HepG2 (cell line): Measurements from ENCODE around the gene NFIC. TPM values are rescaled to one million over a fixed set of nuclear protein-coding genes. Genes with fewer than 3 reads are reported as not detected.

Source experiments
- ATAC-seq: fragments of 200-7000 bp; cut with Tn5 transposase; 3 replicates; pipeline ENCODE4 v1.9.1; 2020; ENCODE audit warnings: mild to moderate bottlenecking, moderate library complexity
- BruUV-seq: library from RNA; stranded (reverse); fragments of 400-500 nt; replicated peaks from 2 replicates; lab custom pipeline; 2021; lab: Mats Ljungman, UMichigan
- CTCF ChIA-PET: fragments of 300-600 bp; formaldehyde crosslinking; extraction: SDS; loops from one replicate; lab custom pipeline; 2021; ENCODE audit warnings: low total read pairs, inconsistent platforms, low intra/inter-chr PET ratio; lab: Yijun Ruan, JAX
- POLR2A ChIA-PET: fragments of 350-600 bp; sonication (Branson Sonifier 250); formaldehyde crosslinking; loops from one replicate; lab custom pipeline; 2020; ENCODE audit warnings: antibody characterized with exemption, inconsistent platforms; lab: Yijun Ruan, JAX
- DNase-seq: peaks from one replicate; pipeline ENCODE4 v3.0.0-alpha.2; 2015; ENCODE audit warnings: low spot score
- FAIRE-seq: peaks from 3 replicates; lab custom pipeline; 2011; peaks lifted over from hg19 to GRCh38; lab: Jason Lieb, UNC
- H2AFZ ChIP-seq: one replicate; pipeline ENCODE4 v1.6.1; 2011; ENCODE audit warnings: low read length, inconsistent platforms
- H3K27ac ChIP-seq: fragments of 300-600 bp; 3 replicates; pipeline ENCODE4 v1.8.0; 2011; ENCODE audit warnings: mixed run types, mild to moderate bottlenecking, mixed read lengths, low read length, inconsistent platforms; ENCODE audit not compliant: insufficient read depth; ENCODE audit errors: extremely low read length
- H3K27me3 ChIP-seq, 2 experiments: fragments of 200-600 bp in 1 of 2; 2 replicates in 1 of 2; 3 replicates in 1 of 2; pipeline versions ENCODE4 v1.6.0 to v1.8.0; 2011; ENCODE audit warnings: low read length in 2 of 2, mild to moderate bottlenecking in 2 of 2, moderate library complexity in 2 of 2, inconsistent platforms in 1 of 2; ENCODE audit not compliant: insufficient read depth in 2 of 2, control insufficient read depth in 1 of 2
- H3K36me3 ChIP-seq, 2 experiments: fragments of 200-600 bp in 1 of 2; replicated peaks in 1 of 2; 2 replicates in 1 of 2; 3 replicates in 1 of 2; pipeline versions ENCODE4 v1.5.1 to v1.8.0; 2011; ENCODE audit warnings: low read length in 2 of 2, inconsistent platforms in 1 of 2; ENCODE audit not compliant: insufficient read depth in 2 of 2, control insufficient read depth in 1 of 2
- H3K4me1 ChIP-seq: 2 replicates; pipeline ENCODE4 v1.5.1; 2012; ENCODE audit warnings: low read length, inconsistent platforms; ENCODE audit not compliant: insufficient read depth
- H3K4me2 ChIP-seq: 2 replicates; pipeline ENCODE4 v1.6.0; 2011; ENCODE audit warnings: low read depth, low read length, inconsistent platforms
- H3K4me3 ChIP-seq, 3 experiments: fragments of 200-600 bp in 1 of 3; sonication (generic), shearing (Covaris generic) in 1 of 3; replicated peaks in 1 of 3; 2 replicates each; pipeline ENCODE4 v1.5.1; 2011 to 2016; ENCODE audit warnings: low read length in 3 of 3, inconsistent platforms in 2 of 3, low read depth in 2 of 3, mild to moderate bottlenecking in 2 of 3, control low read depth in 1 of 3, mixed read lengths in 1 of 3; ENCODE audit not compliant: insufficient read depth in 1 of 3
- H3K79me2 ChIP-seq: one replicate; pipeline ENCODE4 v1.6.1; 2011; ENCODE audit warnings: low read length, inconsistent platforms; ENCODE audit not compliant: insufficient read depth
- H3K9ac ChIP-seq: 2 replicates; pipeline ENCODE4 v1.6.0; 2011; ENCODE audit warnings: mild to moderate bottlenecking, low read depth, low read length, inconsistent platforms; ENCODE audit not compliant: insufficient read depth
- H3K9me3 ChIP-seq: 2 replicates; pipeline ENCODE4 v1.5.1; 2012; ENCODE audit warnings: mild to moderate bottlenecking, low read length
- H4K20me1 ChIP-seq: 2 replicates; pipeline ENCODE4 v1.6.0; 2011; ENCODE audit warnings: inconsistent platforms, mild to moderate bottlenecking, low read length, moderate library complexity; ENCODE audit not compliant: insufficient read depth
- ATF5 ChIP-seq: sonication (generic); formaldehyde crosslinking; IDR thresholded peaks from 2 replicates; pipeline ENCODE4 v1.4.0; 2020; ENCODE audit warnings: mild to moderate bottlenecking, low read depth, missing genetic modification reagents
- CHD2 ChIP-seq: IDR thresholded peaks from 2 replicates; pipeline ENCODE4 v1.6.1; 2011; ENCODE audit warnings: low read depth, low read length, improper control_type of control experiment
- DPF2 ChIP-seq: sonication (generic); formaldehyde crosslinking; IDR thresholded peaks from 2 replicates; pipeline ENCODE4 v1.4.0; 2020; ENCODE audit warnings: mild to moderate bottlenecking, low read depth, missing genetic modification reagents, borderline replicate concordance
- HINFP ChIP-seq: sonication (generic); formaldehyde crosslinking; IDR thresholded peaks from 2 replicates; pipeline ENCODE4 v1.4.0; 2020; ENCODE audit warnings: low read depth, mild to moderate bottlenecking, missing genetic modification reagents
- LCORL ChIP-seq, 2 experiments: fragments of 450-650 bp in 1 of 2; sonication (generic) in 1 of 2; formaldehyde crosslinking in 1 of 2; IDR thresholded peaks; 2 replicates each; pipeline versions ENCODE4 v1.5.0 to v1.6.1; 2017 to 2020; ENCODE audit warnings: antibody characterized with exemption in 1 of 2, missing genetic modification reagents in 1 of 2
- ZNF280B ChIP-seq: sonication (generic); formaldehyde crosslinking; IDR thresholded peaks from 2 replicates; pipeline ENCODE4 v1.5.0; 2020; ENCODE audit warnings: missing genetic modification reagents, mild to moderate bottlenecking, borderline replicate concordance
- ZNF280D ChIP-seq: sonication (generic); formaldehyde crosslinking; IDR thresholded peaks from 2 replicates; pipeline ENCODE4 v1.5.1; 2020; ENCODE audit warnings: mild to moderate bottlenecking, missing genetic modification reagents
- ZNF335 ChIP-seq: sonication (generic); formaldehyde crosslinking; IDR thresholded peaks from 2 replicates; pipeline ENCODE4 v1.4.0; 2020; ENCODE audit warnings: missing genetic modification reagents
- ZNF513 ChIP-seq: sonication (generic); formaldehyde crosslinking; conservative IDR thresholded peaks from 2 replicates; pipeline ENCODE4 v1.5.0; 2020; ENCODE audit warnings: missing genetic modification reagents
- ZNF781 ChIP-seq: sonication (generic); formaldehyde crosslinking; IDR thresholded peaks from 2 replicates; pipeline ENCODE4 v1.5.1; 2020; ENCODE audit warnings: borderline replicate concordance, mild to moderate bottlenecking, missing genetic modification reagents; ENCODE audit errors: not compliant biosample characterization
- ZNF879 ChIP-seq: sonication (generic); formaldehyde crosslinking; IDR thresholded peaks from 2 replicates; pipeline ENCODE4 v1.8.1; 2023; ENCODE audit warnings: missing genetic modification reagents
- WGBS: methylation state at CpG from one replicate; pipeline ENCODE4 v1.1.6; 2017; ENCODE audit warnings: low lambda C conversion rate; 5-methylcytosine and 5-hydroxymethylcytosine counted together
- in situ Hi-C: cut with HindIII; loops from 2 replicates; pipeline ENCODE4 v1.10.0; 2017; ENCODE audit warnings: low pct_unique_long_range_greater_than_20kb; ENCODE audit not compliant: extremely low pct_ligation_motif_present
- intact Hi-C: fragments of 100-400 bp; cut with micrococcal nuclease; formaldehyde crosslinking; loops from one replicate; pipeline ENCODE4 v1.10.0; 2022; ENCODE audit not compliant: unreplicated experiment
- polyA plus RNA-seq, 8 experiments: library from polyadenylated mRNA; depleted of rRNA in 3 of 8; stranded (reverse) in 7 of 8; unstranded in 1 of 8; fragments of >200 nt; fragmentation: Illumina TruSeq in 4 of 8; extraction: Trizol in 4 of 8; gene quantifications; 2 replicates each; pipeline versions ENCODE4 v1.2.1 to v1.2.3, GENCODE V29; 2011 to 2016; ENCODE audit warnings: low read depth in 4 of 8, missing spikeins in 1 of 8, mixed read lengths in 1 of 8; ENCODE audit not compliant: insufficient read depth in 1 of 8
- total RNA-seq, 5 experiments: library from RNA; depleted of rRNA; stranded (reverse); fragments of >200 nt; fragmentation: Illumina TruSeq; extraction: Trizol; gene quantifications; 2 replicates each; pipeline ENCODE4 v1.2.3, GENCODE V29; 2016; ENCODE audit warnings: low read depth in 1 of 5

The NFIC gene
- total and polyA plus RNA-seq, 2 of the 13 experiments (the other 11 are each of a cell fraction or from before 2014, with no cell fraction given): 1.3 to 2.5 TPM

- H3K79me2 ChIP-seq: peaks cover 5% of the 10 kb centered on the region
- no peak overlapping the region for H3K4me2 ChIP-seq
- CTCF ChIA-PET: no interaction called here
- no peak for FAIRE-seq
- no peaks in the 10 kb centered on the region for H3K27me3 ChIP-seq
- peaks cover 37% of the 10 kb centered on the region for H3K4me1 ChIP-seq
- H3K9me3 ChIP-seq: no peaks in the 10 kb centered on the region
- H3K9ac ChIP-seq: no peak overlapping the region
- H3K27ac ChIP-seq: no peak overlapping the region
- H2AFZ ChIP-seq: no peak overlapping the region
- in situ Hi-C loops: no loop called here
- intact Hi-C loops: no loop called here
- no TSS peak for BruUV-seq
- no peaks in the 10 kb centered on the region for H3K36me3 ChIP-seq
- no peak for ATAC-seq
- 95% methylated on average over 13 of the region's 14 CpGs for WGBS
- TF ChIP-seq ATF5 (no peak), ZNF280B (CRISPR knock-in tag) (no peak), LCORL (IDR thresholded peaks at IDR 0.05) (no peak), LCORL (CRISPR knock-in tag; IDR thresholded peaks at IDR 0.05) (no peak), DPF2 (CRISPR knock-in tag) (no peak), ZNF879 (CRISPR knock-in tag) (no peak), ZNF280D (no peak), ZNF781 (CRISPR knock-in tag) (no peak), CHD2 (no peak), HINFP (CRISPR knock-in tag) (no peak), ZNF335 (CRISPR knock-in tag) (no peak), ZNF513 (no peak)
- TF ChIP-seq, all 625 proteins: peak for 0
- POLR2A ChIA-PET: no interaction called here
- DNase-seq: no peak
- Histone ChIP-seq H3K4me3 (no peak overlapping the region), H4K20me1 (no peaks in the 10 kb centered on the region)
Observed at GRCh38 chr19:3370214-3370720, 3.9 kb downstream of the NFIC start.
